NT2/D1 (cell line): ENCODE data around the gene EXOC3L4.

Experiments used
- DNase-seq: peaks from one replicate; pipeline ENCODE4 v3.0.0-alpha.2; 2011; ENCODE audit warnings: low read depth, low spot score
- H3K27me3 ChIP-seq: 2 replicates; pipeline ENCODE4 v1.6.0; 2011; ENCODE audit warnings: mild to moderate bottlenecking; ENCODE audit not compliant: insufficient read length, insufficient read depth
- H3K36me3 ChIP-seq: 2 replicates; pipeline ENCODE4 v1.6.1; 2011; ENCODE audit warnings: mild to moderate bottlenecking, low read length, mixed read lengths; ENCODE audit not compliant: insufficient read depth, insufficient read length
- H3K4me1 ChIP-seq: 2 replicates; pipeline ENCODE4 v1.5.1; 2011; ENCODE audit not compliant: insufficient read depth, insufficient read length
- H3K4me3 ChIP-seq: 2 replicates; pipeline ENCODE4 v1.5.1; 2011; ENCODE audit warnings: low read depth; ENCODE audit not compliant: insufficient read length
- H3K9ac ChIP-seq: 2 replicates; pipeline ENCODE4 v1.6.0; 2011; ENCODE audit warnings: low read depth; ENCODE audit not compliant: insufficient read length
- H3K9me3 ChIP-seq: 2 replicates; pipeline ENCODE4 v1.5.1; 2011; ENCODE audit warnings: mild to moderate bottlenecking, low read length; ENCODE audit not compliant: insufficient read depth
- SUZ12 ChIP-seq: IDR thresholded peaks from 2 replicates; pipeline ENCODE4 v1.6.1; 2011; ENCODE audit not compliant: insufficient read length, insufficient read depth; ENCODE audit errors: extremely low read depth
- YY1 ChIP-seq: IDR thresholded peaks from 2 replicates; pipeline ENCODE4 v1.6.1; 2011; ENCODE audit not compliant: insufficient read length, insufficient read depth
- ZNF274 ChIP-seq: IDR thresholded peaks from 2 replicates; pipeline ENCODE4 v1.6.1; 2011; ENCODE audit warnings: mild to moderate bottlenecking, low read depth, low read length

EXOC3L4 gene

GRCh38 chr14:103065861-103066260 is 28.7 kb upstream of the EXOC3L4 start:
- Histone ChIP-seq H3K36me3 (no peaks in the 10 kb centered on the region), H3K4me1 (peaks cover 8% of the 10 kb centered on the region), H3K9ac (no peak overlapping the region), H3K4me3 (no peak overlapping the region), H3K27me3 (no peaks in the 10 kb centered on the region), H3K9me3 (no peaks in the 10 kb centered on the region)
- no peak for TF ChIP-seq ZNF274
- no peak for TF ChIP-seq YY1
- no peak for TF ChIP-seq SUZ12
- DNase-seq, result no peak

- Histone ChIP-seq H3K4me3 (no peak overlapping the region), H3K9ac (no peak overlapping the region), H3K36me3 (no peaks in the 10 kb centered on the region), H3K27me3 (no peaks in the 10 kb centered on the region), H3K9me3 (no peaks in the 10 kb centered on the region), H3K4me1 (peaks cover 13% of the 10 kb centered on the region)
- no peak for TF ChIP-seq ZNF274
- TF ChIP-seq YY1, result no peak
- TF ChIP-seq SUZ12, result no peak
- no peak for DNase-seq
Observed at GRCh38 chr14:103066399-103066798, 28.1 kb upstream of the EXOC3L4 start.

GRCh38 chr14:103067231-103067954 is 27.1 kb upstream of the EXOC3L4 start:
- no peaks in the 10 kb centered on the region for H3K27me3 ChIP-seq
- no peak for DNase-seq
- H3K9ac ChIP-seq, result no peak overlapping the region
- H3K9me3 ChIP-seq, result no peaks in the 10 kb centered on the region
- TF ChIP-seq YY1 (no peak), ZNF274 (no peak), SUZ12 (no peak)
- H3K4me3 ChIP-seq, result no peak overlapping the region
- peaks cover 17% of the 10 kb centered on the region for H3K4me1 ChIP-seq
- no peaks in the 10 kb centered on the region for H3K36me3 ChIP-seq

GRCh38 chr14:103068351-103069073 is 26.0 kb upstream of the EXOC3L4 start:
- H3K4me1 ChIP-seq, result peaks cover 25% of the 10 kb centered on the region
- no peaks in the 10 kb centered on the region for H3K9me3 ChIP-seq
- TF ChIP-seq SUZ12, result no peak
- no peak for TF ChIP-seq YY1
- no peak for TF ChIP-seq ZNF274
- no peak overlapping the region for H3K9ac ChIP-seq
- no peaks in the 10 kb centered on the region for H3K27me3 ChIP-seq
- no peak for DNase-seq
- no peak overlapping the region for H3K4me3 ChIP-seq
- no peaks in the 10 kb centered on the region for H3K36me3 ChIP-seq

- no peak overlapping the region for H3K9ac ChIP-seq
- no peaks in the 10 kb centered on the region for H3K36me3 ChIP-seq
- no peaks in the 10 kb centered on the region for H3K9me3 ChIP-seq
- H3K4me1 ChIP-seq, result peaks cover 30% of the 10 kb centered on the region
- peaks cover 2% of the 10 kb centered on the region for H3K27me3 ChIP-seq
- DNase-seq, result no peak
- H3K4me3 ChIP-seq, result no peak overlapping the region
- TF ChIP-seq YY1, result no peak
- TF ChIP-seq ZNF274, result no peak
Observed at GRCh38 chr14:103070263-103070885, 24.2 kb upstream of the EXOC3L4 start.

GRCh38 chr14:103070971-103071542 is 23.5 kb upstream of the EXOC3L4 start:
- Histone ChIP-seq H3K4me3 (no peak overlapping the region), H3K9me3 (no peaks in the 10 kb centered on the region), H3K4me1 (peaks cover 30% of the 10 kb centered on the region), H3K27me3 (peaks cover 2% of the 10 kb centered on the region), H3K9ac (no peak overlapping the region), H3K36me3 (no peaks in the 10 kb centered on the region)
- DNase-seq, result no peak
- TF ChIP-seq YY1 (no peak), SUZ12 (no peak), ZNF274 (no peak)

DNA sequence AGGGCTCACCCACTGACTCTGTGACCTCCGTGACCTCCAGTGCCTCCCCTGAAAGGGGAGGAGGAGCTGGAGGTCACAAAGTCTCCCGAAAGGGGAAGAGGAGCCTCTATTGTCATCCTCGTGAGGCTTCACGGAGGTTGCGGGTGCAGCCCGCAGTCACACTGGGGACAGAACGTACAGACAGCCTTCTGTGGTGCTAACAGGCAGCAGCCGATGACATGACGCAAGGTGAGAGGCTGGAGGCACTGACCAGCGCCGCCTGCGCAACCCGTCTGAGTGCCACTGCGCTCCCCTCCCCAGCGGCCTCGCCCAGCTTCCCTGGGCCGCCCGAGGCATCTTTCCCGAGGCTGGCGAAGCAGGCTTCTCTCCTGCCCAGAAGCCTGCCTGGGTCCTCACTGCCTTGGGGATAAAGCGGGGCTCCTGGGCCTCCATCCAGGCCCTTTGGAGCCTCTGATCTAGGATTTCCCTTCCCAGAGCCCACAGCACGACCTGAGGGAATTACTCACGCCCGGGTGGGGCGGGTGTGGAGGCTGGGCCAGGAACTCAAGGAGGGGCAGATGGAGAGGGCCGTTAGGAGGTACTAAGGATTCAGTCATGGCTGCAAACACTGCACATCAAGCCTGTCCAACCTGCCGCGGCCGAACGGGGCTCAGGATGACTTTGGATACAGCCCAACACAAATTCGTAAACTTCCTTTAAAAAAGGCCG is 22.8 kb upstream of the EXOC3L4 start:
- peaks cover 26% of the 10 kb centered on the region for H3K4me1 ChIP-seq

More for the DNA sequence above, 22.8 kb upstream of the EXOC3L4 start:
- TF ChIP-seq ZNF274 (no peak), SUZ12 (no peak), YY1 (no peak)
- Histone ChIP-seq H3K9ac (no peak overlapping the region), H3K36me3 (no peaks in the 10 kb centered on the region), H3K4me3 (no peak overlapping the region), H3K9me3 (no peaks in the 10 kb centered on the region), H3K27me3 (peaks cover 2% of the 10 kb centered on the region)
- DNase-seq, result no peak
